Measurements from ENCODE around the gene SEC14L1.

- TF ChIP-seq CTCF (IDR thresholded peaks at IDR 0.05) (no peak), POLR2AphosphoS5 (IDR thresholded peaks at IDR 0.05; ENCODE audit: insufficient read depth in 1 of 2, low read depth in 1 of 2) (no peak)
Observed at GRCh38 chr17:77129568-77130301, 11.0 kb upstream of the SEC14L1 start.
